IPS-NIHi7 (cell line): ENCODE results near the gene C6orf47.
A peak's percentile ranks its signal among the peaks of the same experiment; 100 is the strongest.

Experiments
- DNase-seq: peaks from one replicate; pipeline ENCODE4 v3.0.0; 2012; ENCODE audit warnings: mixed read lengths; ENCODE audit errors: extremely low spot score

The C6orf47 gene

DNA sequence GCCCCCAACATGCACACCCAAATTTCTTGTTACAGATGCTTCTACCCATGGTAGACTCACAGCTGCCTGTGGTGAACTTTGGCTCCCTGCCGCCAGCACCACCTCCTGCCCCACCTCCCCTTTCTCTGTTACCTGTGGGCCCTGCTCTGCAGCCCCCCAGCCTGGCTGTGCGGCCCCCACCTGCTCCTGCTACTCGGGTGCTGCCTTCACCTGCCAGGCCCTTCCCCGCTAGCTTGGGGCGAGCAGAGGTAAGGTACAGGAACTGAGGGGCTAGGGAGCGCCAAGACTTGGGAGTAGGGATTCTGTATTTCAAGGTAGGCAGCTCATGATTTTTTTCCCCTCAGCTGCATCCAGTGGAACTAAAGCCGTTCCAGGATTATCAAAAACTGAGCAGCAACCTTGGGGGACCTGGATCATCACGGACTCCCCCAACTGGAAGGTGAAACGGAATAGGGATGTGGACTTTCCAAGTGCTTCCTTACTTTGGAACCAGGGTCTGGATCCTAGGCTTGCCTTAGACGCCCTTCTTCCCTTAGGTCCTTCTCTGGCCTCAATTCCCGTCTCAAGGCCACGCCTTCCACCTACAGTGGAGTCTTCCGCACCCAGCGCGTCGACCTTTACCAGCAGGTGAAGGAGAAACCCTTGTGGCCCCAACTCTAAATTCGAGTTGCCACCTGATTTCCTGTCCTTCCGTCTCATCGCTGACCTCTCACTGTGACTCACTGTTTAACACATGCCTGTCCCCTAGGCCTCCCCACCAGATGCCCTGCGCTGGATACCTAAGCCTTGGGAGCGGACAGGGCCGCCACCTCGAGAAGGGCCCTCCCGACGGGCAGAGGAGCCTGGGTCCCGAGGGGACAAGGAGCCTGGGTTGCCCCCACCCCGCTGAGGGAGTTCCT, 23.6 kb downstream of the C6orf47 start:
- DNase-seq, result no peak

DNA sequence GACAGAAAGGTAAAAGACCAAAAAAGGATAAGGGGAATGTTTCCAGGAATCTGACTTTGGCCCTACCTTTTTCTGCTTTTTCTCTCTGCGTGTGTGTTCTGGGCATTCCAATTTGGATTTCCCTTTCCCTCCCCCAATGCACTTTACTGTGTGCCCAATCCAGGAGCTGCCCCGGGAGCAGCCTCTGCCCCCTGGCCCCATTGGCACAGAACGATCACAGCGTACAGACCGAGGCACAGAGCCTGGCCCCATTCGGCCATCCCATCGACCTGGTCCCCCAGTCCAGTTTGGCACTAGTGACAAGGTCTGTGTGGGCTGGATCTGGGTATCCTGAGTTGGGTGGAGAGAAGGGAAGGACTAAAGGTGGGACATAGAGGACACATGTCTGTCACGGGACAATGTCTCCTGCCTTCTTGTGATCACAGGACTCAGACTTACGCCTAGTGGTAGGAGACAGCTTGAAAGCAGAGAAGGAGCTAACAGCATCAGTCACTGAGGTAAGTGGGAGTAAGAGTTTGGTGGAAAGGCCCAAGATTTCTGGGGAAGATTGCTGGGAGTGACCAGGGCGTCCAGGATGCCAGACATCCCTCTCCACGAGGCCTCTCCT, 25.5 kb downstream of the C6orf47 start:
- no peak for DNase-seq

DNA sequence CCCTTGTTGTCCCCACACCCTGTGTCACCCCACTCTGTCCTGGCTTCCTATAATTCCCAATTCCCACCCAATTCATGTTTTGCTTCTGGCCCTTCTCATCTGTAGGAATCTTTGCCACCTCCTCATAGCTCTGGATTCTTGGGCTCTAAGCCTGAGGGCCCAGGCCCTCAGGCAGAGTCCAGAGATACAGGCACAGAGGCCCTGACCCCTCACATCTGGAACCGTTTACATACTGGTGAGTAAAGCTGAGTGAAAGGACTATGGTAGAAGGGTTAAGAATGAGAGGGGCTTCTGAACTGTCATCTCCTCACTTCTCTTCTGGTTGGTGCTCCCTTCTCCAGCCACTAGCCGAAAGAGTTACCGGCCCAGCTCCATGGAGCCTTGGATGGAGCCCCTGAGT, 26.4 kb downstream of the C6orf47 start:
- DNase-seq, result no peak

DNA sequence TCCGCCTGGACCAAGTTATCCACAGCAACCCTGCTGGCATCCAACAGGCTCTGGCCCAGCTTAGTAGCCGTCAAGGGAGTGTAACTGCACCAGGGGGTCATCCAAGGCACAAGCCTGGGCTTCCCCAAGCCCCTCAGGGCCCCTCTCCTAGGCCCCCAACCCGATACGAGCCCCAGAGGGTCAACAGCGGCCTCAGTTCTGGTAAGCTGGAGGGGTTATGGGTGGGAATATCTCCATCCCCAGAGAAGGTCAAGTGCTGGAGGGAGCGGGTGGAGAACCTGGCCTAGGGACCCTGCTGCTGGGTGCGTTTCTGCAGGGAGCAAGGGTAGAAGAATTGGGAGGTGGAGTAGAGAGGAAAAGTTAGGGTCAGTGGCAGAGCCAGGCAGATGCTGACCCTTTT, 27.1 kb downstream of the C6orf47 start:
- DNase-seq, result no peak

DNA sequence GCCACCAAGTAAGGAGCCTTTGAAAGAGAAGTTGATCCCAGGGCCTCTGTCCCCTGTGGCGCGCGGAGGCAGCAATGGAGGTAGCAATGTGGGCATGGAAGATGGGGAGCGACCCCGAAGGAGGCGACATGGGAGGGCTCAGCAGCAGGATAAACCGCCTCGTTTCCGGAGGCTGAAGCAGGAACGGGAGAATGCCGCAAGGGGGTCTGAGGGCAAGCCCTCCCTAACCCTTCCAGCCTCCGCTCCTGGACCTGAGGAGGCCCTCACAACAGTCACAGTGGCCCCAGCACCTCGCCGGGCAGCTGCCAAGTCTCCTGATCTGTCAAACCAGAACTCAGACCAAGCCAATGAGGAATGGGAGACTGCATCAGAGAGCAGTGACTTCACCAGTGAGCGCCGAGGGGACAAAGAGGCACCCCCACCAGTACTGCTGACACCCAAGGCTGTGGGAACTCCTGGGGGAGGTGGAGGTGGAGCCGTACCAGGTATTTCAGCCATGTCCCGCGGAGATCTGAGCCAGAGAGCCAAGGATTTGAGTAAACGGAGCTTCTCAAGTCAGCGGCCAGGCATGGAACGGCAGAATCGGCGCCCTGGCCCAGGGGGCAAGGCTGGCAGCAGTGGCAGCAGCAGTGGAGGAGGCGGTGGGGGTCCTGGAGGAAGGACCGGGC, 28.2 kb downstream of the C6orf47 start:
- DNase-seq, result no peak

DNA sequence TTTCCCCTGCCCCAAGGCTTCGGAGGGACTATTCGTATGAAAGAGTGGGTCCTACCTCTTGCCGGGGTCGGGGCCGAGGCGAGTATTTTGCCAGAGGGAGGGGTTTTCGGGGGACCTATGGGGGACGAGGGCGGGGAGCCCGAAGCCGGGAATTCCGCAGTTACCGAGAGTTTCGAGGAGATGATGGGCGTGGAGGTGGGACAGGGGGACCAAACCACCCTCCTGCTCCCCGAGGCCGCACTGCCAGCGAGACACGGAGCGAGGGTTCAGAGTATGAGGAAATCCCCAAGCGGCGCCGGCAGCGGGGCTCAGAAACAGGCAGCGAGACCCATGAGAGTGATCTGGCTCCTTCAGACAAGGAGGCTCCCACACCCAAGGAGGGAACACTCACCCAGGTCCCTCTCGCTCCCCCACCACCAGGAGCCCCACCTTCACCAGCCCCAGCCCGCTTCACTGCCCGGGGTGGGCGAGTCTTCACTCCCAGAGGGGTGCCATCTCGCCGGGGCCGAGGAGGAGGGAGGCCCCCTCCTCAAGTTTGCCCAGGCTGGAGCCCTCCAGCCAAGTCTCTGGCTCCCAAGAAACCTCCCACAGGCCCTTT, 28.8 kb downstream of the C6orf47 start:
- no peak for DNase-seq

DNA sequence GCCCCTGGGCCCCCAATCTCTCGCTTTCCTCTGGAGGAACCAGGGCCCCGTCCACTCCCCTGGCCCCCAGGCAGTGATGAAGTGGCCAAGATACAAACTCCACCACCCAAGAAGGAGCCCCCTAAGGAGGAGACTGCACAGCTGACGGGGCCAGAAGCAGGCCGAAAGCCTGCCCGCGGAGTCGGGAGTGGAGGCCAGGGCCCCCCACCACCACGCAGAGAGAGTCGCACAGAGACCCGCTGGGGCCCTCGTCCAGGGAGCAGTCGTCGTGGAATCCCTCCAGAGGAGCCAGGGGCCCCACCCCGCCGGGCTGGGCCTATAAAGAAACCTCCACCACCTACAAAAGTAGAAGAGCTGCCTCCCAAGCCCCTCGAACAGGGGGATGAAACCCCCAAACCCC, 29.4 kb downstream of the C6orf47 start:
- DNase-seq, result no peak

DNA sequence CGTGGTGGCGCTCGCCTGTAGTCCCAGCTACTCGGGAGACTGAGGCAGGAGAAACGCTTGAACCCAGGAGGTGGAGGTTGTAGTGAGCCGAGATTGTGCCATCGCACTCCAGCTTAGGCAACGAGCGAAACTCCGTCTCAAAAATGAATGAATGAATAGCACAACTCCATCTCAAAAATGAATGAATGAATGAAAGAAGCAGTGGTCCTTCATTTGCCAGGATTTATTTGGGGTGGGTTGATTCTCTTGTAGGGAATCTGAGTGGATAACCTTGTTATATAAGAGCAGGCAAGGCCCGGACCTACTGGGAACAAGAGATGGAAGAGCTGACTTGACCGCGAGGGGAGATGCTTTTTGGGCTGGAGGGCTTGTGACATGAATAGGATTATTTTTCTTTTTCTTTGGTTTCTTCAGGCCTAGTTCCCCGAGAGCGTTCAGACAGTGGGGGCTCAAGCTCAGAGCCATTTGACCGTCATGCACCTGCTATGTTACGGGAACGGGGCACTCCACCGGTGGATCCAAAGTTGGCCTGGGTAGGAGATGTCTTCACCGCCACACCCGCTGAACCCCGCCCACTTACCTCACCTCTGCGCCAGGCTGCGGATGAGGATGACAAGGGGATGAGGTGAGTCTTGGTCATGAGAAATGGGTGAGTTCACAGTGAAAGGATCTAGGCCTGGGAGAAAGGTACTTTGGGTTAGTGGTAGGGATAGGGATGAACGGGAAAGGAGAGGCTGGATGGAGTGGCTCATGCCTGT, 30.2 kb downstream of the C6orf47 start:
- DNase-seq, result no peak

DNA sequence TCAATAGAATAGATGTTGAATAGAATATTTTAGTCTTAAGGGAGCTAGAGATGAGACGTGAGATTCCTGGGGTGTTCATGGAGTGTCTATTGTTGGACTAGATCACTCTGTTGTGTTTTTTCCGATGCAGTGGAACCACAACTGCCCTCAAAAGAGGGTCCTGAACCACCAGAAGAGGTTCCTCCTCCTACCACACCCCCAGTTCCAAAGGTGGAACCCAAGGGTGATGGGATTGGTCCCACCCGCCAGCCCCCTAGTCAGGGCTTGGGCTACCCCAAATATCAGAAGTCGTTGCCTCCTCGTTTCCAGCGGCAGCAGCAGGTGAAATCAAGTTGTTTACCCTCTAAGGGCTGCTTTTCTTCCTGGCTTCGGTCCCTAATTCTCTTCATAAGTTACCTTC, 31.6 kb downstream of the C6orf47 start:
- DNase-seq, result no peak

DNA sequence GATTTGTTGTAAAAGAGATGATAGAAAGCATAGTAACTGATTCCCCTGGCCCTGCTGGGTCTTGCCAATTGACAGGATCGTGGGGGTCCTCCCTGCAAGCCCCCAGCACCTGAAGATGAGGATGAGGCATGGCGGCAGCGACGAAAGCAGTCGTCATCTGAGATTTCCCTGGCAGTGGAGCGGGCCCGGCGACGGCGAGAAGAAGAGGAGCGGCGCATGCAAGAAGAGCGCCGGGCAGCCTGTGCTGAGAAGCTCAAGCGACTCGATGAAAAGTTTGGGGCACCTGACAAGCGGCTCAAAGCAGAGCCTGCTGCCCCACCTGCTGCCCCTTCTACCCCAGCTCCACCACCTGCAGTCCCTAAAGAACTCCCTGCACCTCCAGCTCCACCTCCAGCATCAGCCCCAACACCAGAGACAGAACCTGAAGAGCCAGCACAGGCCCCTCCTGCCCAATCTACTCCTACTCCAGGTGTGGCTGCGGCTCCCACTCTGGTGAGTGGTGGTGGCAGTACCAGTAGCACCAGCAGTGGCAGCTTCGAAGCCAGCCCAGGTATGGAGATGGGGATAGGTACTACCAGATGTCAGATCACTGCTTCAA, 32.8 kb downstream of the C6orf47 start:
- DNase-seq, result no peak

DNA sequence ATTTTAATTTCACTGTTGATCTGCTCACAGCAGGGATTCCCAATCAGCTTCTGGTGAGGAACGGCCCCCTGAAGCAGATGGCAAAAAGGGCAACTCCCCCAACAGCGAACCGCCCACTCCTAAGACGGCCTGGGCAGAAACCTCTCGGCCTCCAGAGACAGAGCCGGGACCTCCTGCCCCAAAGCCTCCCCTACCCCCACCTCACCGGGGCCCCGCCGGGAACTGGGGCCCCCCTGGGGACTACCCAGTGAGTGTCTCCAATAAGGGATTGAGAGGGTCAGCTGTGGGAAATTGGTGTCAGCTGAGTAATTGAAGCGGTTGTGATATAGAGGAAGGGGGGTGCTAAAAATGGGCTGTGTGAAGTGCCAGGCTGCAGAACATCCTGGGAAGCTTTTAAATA, 33.6 kb downstream of the C6orf47 start:
- DNase-seq, result no peak

DNA sequence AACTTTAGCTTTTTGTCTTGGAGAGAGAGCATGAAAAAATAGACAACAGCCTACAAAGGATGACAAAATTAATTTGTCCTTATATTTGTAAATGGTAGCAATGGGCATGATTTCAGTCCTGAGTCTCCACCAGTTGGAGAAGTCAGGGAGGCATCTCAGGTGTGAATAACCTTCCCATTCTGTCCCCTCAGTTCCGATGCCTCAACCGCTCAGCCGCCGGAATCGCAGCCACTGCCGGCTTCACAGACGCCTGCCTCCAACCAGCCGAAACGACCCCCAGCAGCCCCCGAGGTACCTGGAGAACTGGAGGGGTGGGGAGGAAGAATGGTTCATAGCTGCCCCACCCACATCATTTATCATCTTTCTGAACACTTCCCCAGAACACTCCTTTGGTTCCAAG, 36.5 kb downstream of the C6orf47 start:
- DNase-seq, result no peak

DNA sequence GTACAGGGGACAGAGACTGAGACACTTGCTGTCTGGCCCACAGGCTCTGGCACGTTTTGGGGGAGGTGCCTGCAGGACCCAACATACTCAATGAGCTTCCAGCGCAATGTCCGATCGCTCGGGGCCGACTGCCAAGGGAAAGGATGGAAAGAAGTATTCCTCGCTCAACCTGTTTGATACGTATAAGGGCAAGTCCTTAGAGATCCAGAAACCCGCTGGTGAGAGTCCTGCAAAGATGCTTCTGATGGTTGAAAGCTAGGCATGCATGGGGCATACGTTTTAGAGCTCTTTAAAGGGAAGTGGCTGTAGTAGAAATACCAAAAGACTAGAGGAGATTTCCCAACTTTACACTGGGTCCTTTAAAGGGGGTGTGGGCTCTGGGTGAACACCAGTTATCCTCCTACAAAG, 37.9 kb downstream of the C6orf47 start:
- no peak for DNase-seq

DNA sequence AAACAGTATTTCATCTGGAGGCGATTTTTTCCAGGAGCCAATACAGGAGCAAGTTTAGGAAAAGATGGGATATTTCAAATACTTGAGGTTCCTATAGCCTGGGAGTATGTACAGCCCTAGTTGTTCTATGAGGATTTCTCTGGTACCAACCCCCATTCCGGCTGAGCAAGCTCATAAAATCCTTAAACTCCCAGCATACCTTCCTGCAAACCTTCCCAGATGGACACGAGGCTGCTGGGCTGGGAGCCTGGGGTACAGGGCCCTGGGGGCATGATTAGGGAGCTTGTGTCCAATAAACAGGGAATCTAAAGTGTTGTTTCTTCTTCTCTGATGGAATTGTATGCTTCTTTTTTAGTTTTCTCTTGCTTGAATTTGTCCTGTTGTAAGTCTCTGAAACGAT, 38.6 kb downstream of the C6orf47 start:
- DNase-seq, result no peak

DNA sequence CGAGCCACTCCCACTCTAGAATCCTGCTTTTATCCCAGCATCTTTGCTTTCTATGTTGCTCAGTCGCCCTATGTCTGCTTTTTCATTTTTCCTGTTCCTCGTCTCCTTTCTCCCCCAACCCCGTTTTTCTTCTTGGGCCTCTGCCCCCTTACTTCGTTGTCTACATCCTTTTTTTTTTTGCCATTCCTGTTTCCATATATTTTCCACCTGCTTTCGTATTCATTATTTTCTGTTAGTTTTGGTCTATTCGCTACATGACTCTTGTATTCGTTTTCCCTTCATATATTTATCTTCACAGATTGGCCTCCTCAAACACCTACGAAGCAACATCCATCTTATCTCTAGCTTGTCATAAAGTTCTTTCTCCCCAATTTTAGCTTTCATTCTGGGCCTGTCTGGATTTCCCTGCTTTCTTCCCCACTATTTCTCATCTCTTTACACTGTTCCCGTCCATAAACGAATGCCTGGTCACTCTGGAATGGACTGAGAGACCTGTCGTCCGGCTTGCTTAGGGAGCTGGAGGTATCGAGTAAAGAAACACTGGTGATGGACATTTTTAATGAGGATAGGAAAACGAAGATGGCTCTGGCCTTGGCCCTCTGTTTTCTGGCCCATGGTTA, 39.1 kb downstream of the C6orf47 start:
- DNase-seq, result no peak

DNA sequence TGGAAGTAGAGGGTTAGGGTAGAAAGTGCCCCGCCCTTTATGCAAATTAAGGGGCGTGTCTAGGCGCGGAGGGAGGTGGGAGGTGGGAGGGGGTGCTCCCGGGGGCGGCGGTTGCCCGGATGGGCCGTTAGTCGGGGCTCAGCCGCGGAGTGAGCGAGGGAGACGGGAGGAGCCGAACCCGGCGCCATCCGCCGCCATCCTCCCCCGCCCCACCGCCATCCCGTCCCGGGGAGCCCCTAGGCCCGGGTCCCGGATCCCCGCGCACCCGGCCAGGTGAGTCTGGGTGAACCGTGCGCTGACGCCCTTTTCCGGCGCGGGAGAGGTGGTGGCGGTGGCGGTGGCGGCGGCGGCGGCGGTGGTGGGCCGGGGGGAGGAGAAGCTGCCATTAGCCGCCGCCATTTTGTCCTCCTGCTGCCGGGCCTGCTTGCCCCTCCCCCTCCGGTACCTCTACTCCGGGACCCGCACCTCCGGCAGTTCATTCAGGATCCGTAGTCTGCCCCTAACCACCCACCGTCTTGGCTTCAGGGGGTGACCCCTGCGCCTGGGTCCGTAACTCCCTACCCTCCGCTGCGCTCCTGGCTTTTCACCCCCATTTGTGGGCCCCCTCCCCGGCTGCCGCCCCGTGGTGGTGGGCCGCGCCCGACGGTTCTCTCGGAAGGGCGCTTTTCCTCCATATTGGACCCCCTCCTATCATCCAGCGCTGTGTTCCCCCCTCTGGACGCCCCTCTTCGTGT, 39.8 kb downstream of the C6orf47 start, which contains the start of gene PRRC2A:
Gene PRRC2A, plus strand, starts transcription at position 130 of the 734 bp plus-strand sequence. CDS start 2,075 bp downstream, outside the sequence.
- peak; percentile 96 for DNase-seq

DNA sequence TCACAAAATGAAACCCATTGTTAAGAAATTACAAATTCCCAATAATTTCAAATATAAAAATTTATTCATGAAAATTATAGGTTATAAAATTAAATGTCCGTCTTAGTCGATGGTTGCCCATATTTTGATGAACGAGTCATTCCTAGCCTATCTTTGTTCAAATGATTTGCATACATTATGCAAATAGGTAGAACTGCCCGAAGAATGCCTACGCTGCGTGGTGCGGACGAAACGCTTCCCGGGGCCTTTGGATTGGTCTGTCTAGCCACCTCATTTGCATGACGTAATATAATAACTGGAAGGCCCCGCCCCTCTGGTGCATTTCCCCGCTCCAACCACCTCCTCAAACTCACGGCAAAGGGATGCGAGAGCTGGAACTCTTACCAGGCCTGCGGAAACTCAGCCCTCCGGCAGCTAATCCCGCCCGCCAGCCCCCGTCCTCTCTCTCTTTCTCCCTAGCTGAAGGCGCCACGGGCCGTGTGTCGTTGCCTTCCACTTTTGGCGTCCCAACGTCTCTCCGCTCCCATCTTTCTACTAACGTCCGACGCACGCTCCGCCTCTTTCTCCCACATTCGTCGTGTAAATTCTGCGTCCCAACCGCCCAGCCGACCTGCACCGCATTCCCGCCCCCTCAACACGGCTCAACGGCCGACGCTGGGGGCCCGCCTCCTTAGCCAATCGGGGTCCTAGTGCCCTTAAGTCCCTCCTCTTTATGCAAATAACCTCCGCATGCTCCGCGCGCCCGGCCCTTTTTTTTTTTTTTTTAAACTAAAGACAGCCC, 40.6 kb downstream of the C6orf47 start:
- DNase-seq, result peak; percentile 91

DNA sequence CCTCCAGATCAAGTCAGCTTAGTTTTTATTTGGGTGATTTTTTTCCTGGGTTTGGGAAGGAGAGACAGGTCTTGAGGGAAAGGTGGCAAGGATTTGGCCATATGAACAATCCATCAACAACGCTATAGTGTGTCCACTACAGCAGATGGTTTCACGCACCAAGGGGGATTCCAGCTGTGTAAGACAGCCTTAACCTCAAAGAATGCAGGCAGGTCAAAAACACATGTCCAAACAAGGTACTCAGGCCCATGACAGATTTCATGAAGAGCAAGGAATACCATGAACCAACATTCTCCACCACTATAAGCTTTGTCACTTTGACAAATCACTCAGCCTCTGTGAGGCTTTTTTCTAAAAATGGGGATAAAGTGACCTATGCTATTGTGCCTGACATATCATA, 43.6 kb downstream of the C6orf47 start:
- no peak for DNase-seq

DNA sequence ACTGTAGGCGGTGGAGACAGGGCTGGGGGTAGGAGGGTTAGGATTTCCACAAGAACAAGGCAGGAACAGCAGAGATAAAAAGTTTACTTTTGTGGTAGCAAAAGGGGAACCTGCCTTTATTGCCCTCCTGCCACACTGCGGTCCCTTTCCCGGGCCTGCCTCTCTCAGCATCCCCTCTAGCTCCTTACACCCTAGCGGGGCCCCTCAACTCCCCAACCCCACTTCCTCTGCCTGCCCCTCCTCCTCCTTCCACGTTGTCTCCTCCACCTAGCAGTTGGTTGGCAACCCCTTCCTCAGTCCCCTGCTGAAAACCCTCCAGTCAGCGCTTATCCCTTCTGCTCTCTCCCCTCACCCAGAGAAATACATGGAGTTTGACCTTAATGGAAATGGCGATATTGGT, 44.8 kb downstream of the C6orf47 start:
- DNase-seq, result no peak
